K562 (cell line): ENCODE data around the gene CDYL. TPM values are rescaled to one million over a fixed set of nuclear protein-coding genes. Genes with fewer than 3 reads are reported as not detected.
A peak's percentile ranks its signal among the peaks of the same experiment; 100 is the strongest.

Experiments
- ATAC-seq: fragments of 200-7000 bp; cut with Tn5 transposase; 3 replicates; pipeline ENCODE4 v1.9.1; 2020; ENCODE audit warnings: moderate library complexity
- BruUV-seq: library from RNA; stranded (reverse); fragments of 400-500 nt; replicated peaks from 2 replicates; lab custom pipeline; 2021; lab: Mats Ljungman, UMichigan
- CTCF ChIA-PET: fragments of 300-600 bp; formaldehyde crosslinking; extraction: SDS; loops from one replicate; lab custom pipeline; 2021; ENCODE audit warnings: low intra/inter-chr PET ratio; lab: Yijun Ruan, JAX
- POLR2A ChIA-PET: fragments of 300-600, 350-650 bp; sonication (Branson Sonifier 250); formaldehyde crosslinking; extraction: SDS; loops from one replicate; lab custom pipeline; 2021; ENCODE audit warnings: antibody characterized with exemption, inconsistent platforms; lab: Yijun Ruan, JAX
- DNase-seq, 4 experiments: peaks; one replicate each; pipeline versions ENCODE4 v3.0.0 to v3.0.0-alpha.2; 2011 to 2018; ENCODE audit warnings: low spot score in 3 of 4, mixed read lengths in 3 of 4; ENCODE audit errors: extremely low read depth in 1 of 4
- FAIRE-seq: peaks from 2 replicates; lab custom pipeline; 2011; peaks lifted over from hg19 to GRCh38; lab: Jason Lieb, UNC
- H2AFZ ChIP-seq: 2 replicates; pipeline ENCODE4 v1.6.0; 2011; ENCODE audit warnings: low read depth, low read length, control low read depth, inconsistent platforms
- H3K27ac ChIP-seq: fragments of 200-600 bp; 3 replicates; pipeline ENCODE4 v1.8.0; 2011; ENCODE audit warnings: low read depth, mild to moderate bottlenecking, control low read depth, inconsistent platforms, low read length, moderate library complexity, mixed read lengths; ENCODE audit errors: extremely low read depth
- H3K27me3 ChIP-seq, 2 experiments: fragments of 300-600 bp in 1 of 2; 2 replicates in 1 of 2; 3 replicates in 1 of 2; pipeline versions ENCODE4 v1.6.0 to v1.8.0; 2011; ENCODE audit warnings: inconsistent platforms in 2 of 2, low read length in 2 of 2, mild to moderate bottlenecking in 1 of 2, mixed read lengths in 1 of 2, moderate library complexity in 1 of 2; ENCODE audit not compliant: control insufficient read depth in 2 of 2, insufficient read depth in 2 of 2
- H3K36me3 ChIP-seq: fragments of 300-600 bp; 3 replicates; pipeline ENCODE4 v1.8.0; 2011; ENCODE audit warnings: mild to moderate bottlenecking, low read length, inconsistent platforms; ENCODE audit not compliant: control insufficient read depth, insufficient read depth
- H3K4me1 ChIP-seq, 2 experiments: fragments of 200-600 bp in 1 of 2; replicated peaks in 1 of 2; 2 replicates in 1 of 2; 3 replicates in 1 of 2; pipeline versions ENCODE4 v1.5.1 to v1.8.0; 2011; ENCODE audit warnings: inconsistent platforms in 2 of 2, low read length in 2 of 2, mild to moderate bottlenecking in 1 of 2, mixed read lengths in 1 of 2, moderate library complexity in 1 of 2; ENCODE audit not compliant: control insufficient read depth in 2 of 2, insufficient read depth in 2 of 2
- H3K4me2 ChIP-seq: 2 replicates; pipeline ENCODE4 v1.6.1; 2011; ENCODE audit warnings: low read length, control low read depth, inconsistent platforms, mixed read lengths; ENCODE audit not compliant: insufficient read depth
- H3K4me3 ChIP-seq: fragments of 200-600 bp; sonication (generic), shearing (Covaris generic); 2 replicates; pipeline ENCODE4 v1.5.1; 2016; ENCODE audit warnings: control low read depth, inconsistent platforms
- H3K79me2 ChIP-seq: fragments of 200-600 bp; 3 replicates; pipeline ENCODE4 v1.8.0; 2011; ENCODE audit warnings: low read length, inconsistent platforms; ENCODE audit not compliant: control insufficient read depth, insufficient read depth
- H3K9ac ChIP-seq, 2 experiments: 2 replicates each; pipeline versions ENCODE4 v1.6.0 to v1.6.1; 2011; ENCODE audit warnings: low read depth in 2 of 2, low read length in 2 of 2, control low read depth in 1 of 2, inconsistent platforms in 1 of 2, mild to moderate bottlenecking in 1 of 2, mixed read lengths in 1 of 2; ENCODE audit not compliant: insufficient read depth in 1 of 2
- H3K9me1 ChIP-seq: one replicate; pipeline ENCODE4 v1.6.0; 2011; ENCODE audit warnings: inconsistent platforms, mild to moderate bottlenecking, low read length, moderate library complexity; ENCODE audit not compliant: control insufficient read depth, insufficient read depth
- H3K9me3 ChIP-seq: replicated peaks from 2 replicates; pipeline ENCODE4 v1.5.1; 2011; ENCODE audit warnings: low read depth, low read length, inconsistent platforms; ENCODE audit not compliant: control insufficient read depth, insufficient read depth
- H4K20me1 ChIP-seq: replicated peaks from 2 replicates; pipeline ENCODE4 v1.6.1; 2011; ENCODE audit warnings: low read length, inconsistent platforms, mixed read lengths; ENCODE audit not compliant: control insufficient read depth, insufficient read depth
- SREBF1 ChIP-seq: fragments of 150-350 bp; IDR thresholded peaks from 2 replicates; pipeline ENCODE4 v1.6.1; 2014; ENCODE audit warnings: antibody characterized with exemption, low read depth, low read length, borderline replicate concordance
- ZBTB40 ChIP-seq, 2 experiments: fragments of 450-650 bp in 1 of 2; sonication (generic) in 1 of 2; formaldehyde crosslinking in 1 of 2; IDR thresholded peaks; 2 replicates each; pipeline versions ENCODE4 v1.7.1 to v1.9.0; 2016 to 2022; ENCODE audit warnings: inconsistent platforms in 1 of 2, mild to moderate bottlenecking in 1 of 2, missing genetic modification reagents in 1 of 2
- WGBS: fragments of 100-300 bp; shearing (Covaris generic); methylation state at CpG from one replicate; pipeline ENCODE4 v1.1.6; 2016; ENCODE audit warnings: low coverage, mixed read lengths; ENCODE audit not compliant: insufficient coverage; ENCODE audit errors: missing lambda C conversion rate; 5-methylcytosine and 5-hydroxymethylcytosine counted together
- in situ Hi-C: fragments of 300-500 bp; cut with MboI; formaldehyde crosslinking; loops from 4 replicates; pipeline ENCODE4 v1.15.0; 2018; ENCODE audit warnings: inconsistent platforms, mixed read lengths
- intact Hi-C: fragments of 100-400 bp; cut with micrococcal nuclease; formaldehyde crosslinking; loops from 2 replicates; pipeline ENCODE4 v1.14.2; 2022
- polyA plus RNA-seq, 8 experiments: library from polyadenylated mRNA; depleted of rRNA in 4 of 8; stranded (reverse) in 5 of 8; unstranded in 3 of 8; fragments of >200 nt; fragmentation: Nextera tagmentation in 2 of 8; fragmentation: Illumina TruSeq in 1 of 8; extraction: Ambion mirVana in 2 of 8; extraction: Trizol in 1 of 8; gene quantifications; 2 replicates each; pipeline versions ENCODE4 v1.2.1 to v1.2.3, GENCODE V29; 2011 to 2014; ENCODE audit warnings: inconsistent platforms in 1 of 8, missing spikeins in 1 of 8
- total RNA-seq, 7 experiments: library from RNA; depleted of rRNA in 6 of 7; stranded (reverse); fragments of >200 nt in 6 of 7; fragmentation: Illumina TruSeq in 2 of 7; extraction: Trizol in 2 of 7; gene quantifications; 2 replicates each; pipeline versions ENCODE4 v1.2.1 to v1.2.3, GENCODE V29; 2011 to 2021; ENCODE audit warnings: low replicate concordance in 1 of 7

The CDYL gene
- total and polyA plus RNA-seq, 9 of the 15 experiments (the other 6 are each of a cell fraction or from before 2014, with no cell fraction given): 8.1 to 45.8 (median 40.8) TPM

DNA sequence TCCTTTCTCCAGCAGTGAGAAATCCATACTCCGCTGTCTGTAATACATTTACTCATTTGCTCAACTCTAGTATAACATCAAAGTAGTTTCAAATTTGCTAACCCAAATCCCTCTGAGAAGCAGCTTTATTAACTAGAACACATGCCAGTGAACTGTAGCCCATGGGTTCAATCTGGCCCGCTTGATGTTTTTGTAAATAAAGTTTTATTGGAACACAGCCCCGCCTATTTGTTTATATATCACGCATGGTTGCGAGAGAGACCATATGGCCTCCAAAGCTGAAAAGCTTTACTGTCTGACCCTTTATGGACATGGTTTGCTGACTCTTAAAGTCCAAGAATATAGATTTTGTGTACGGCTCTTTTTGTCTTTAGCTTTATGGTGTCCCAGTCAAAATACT is 32.2 kb downstream of the CDYL start:
- Histone ChIP-seq H3K4me3 (no peak overlapping the region), H3K4me2 (no peak overlapping the region), H3K9me1 (peaks cover 6% of the 10 kb centered on the region), H3K36me3 (0 out of 3 replicates have a peak, but pooled peaks cover 2% of the 10 kb centered on the region), H4K20me1 (peaks cover 25% of the 10 kb centered on the region), H2AFZ (no peak overlapping the region), H3K79me2 (peaks cover 96% of the 10 kb centered on the region), H3K9me3 (peaks cover 6% of the 10 kb centered on the region), H3K9ac (no peak overlapping the region), H3K27me3 (no peaks in the 10 kb centered on the region), H3K27ac (no peak overlapping the region), H3K4me1 (peaks cover 11 to 22% of the 10 kb centered on the region in 2 experiments; a peak in 4 of 5 replicates)
- ATAC-seq: no peak
- 96% methylated on average over 6 of the region's 6 CpGs for WGBS
- intact Hi-C loops: no loop called here
- BruUV-seq: no TSS peak
- ChIA-PET POLR2A (interaction anchor here (0.8 to 1.2 kb wide), 2 partner anchors 15 to 195 kb away, joined by 3 read pairs; no protein-coding TSS in a partner anchor), CTCF (no interaction called here)
- TF ChIP-seq SREBF1: no peak
- TF ChIP-seq ZBTB40 (IDR thresholded peaks at IDR 0.05): peak; percentile 87
- peak; percentile 75 for TF ChIP-seq ZBTB40 (CRISPR knock-in tag; IDR thresholded peaks at IDR 0.05)
- no peak for DNase-seq
- in situ Hi-C loops: no loop called here
- no peak for FAIRE-seq
